Activated naive CD4-positive, alpha-beta T cell treated with anti-CD3 and anti-CD28 coated beads, Interleukin-2, amount 10 ng/mL, durations not matched to agents 7 days and 5 days (primary cell): ENCODE measurements around the gene SGO2.

ENCODE experiments used
- CTCF ChIA-PET: fragments of 350-600 bp; sonication (Branson Sonifier 250); formaldehyde crosslinking; loops from one replicate; lab custom pipeline; 2021; ENCODE audit warnings: antibody characterized with exemption; lab: Charles Lee
- DNase-seq: peaks from one replicate; pipeline ENCODE4 v3.0.0-alpha.2; 2020
- H3K27ac Mint-ChIP-seq: one replicate; pipeline ENCODE4 v1.8.0; 2021; ENCODE audit warnings: mild to moderate bottlenecking, moderate library complexity, mixed read lengths
- H3K27me3 Mint-ChIP-seq: one replicate; pipeline ENCODE4 v1.8.0; 2021; ENCODE audit warnings: mild to moderate bottlenecking, mixed read lengths
- H3K36me3 Mint-ChIP-seq: one replicate; pipeline ENCODE4 v1.8.0; 2021; ENCODE audit warnings: mixed read lengths
- H3K4me1 Mint-ChIP-seq: one replicate; pipeline ENCODE4 v1.8.0; 2021; ENCODE audit warnings: mixed read lengths
- H3K4me3 Mint-ChIP-seq: one replicate; pipeline ENCODE4 v1.8.0; 2021; ENCODE audit warnings: mild to moderate bottlenecking, moderate library complexity, mixed read lengths
- H3K9me3 Mint-ChIP-seq: one replicate; pipeline ENCODE4 v1.8.0; 2021; ENCODE audit warnings: mixed read lengths

Gene SGO2

GRCh38 chr2:200498402-200499162 is 27.4 kb upstream of the SGO2 start:
- Mint-ChIP-seq H3K36me3 (peaks cover 43% of the 10 kb centered on the region), H3K27ac (no peak overlapping the region), H3K9me3 (peaks cover 1% of the 10 kb centered on the region), H3K4me3 (no peak overlapping the region), H3K4me1 (no peaks in the 10 kb centered on the region), H3K27me3 (no peaks in the 10 kb centered on the region)
- DNase-seq = no peak
- CTCF ChIA-PET = interaction anchor here (0.9 to 1.9 kb wide), 2 partner anchors 11 to 15 kb away, joined by 3 to 4 read pairs; partner anchors contain the start of gene KCTD18

- H3K36me3 Mint-ChIP-seq = peaks cover 43% of the 10 kb centered on the region
- H3K4me3 Mint-ChIP-seq = no peak overlapping the region
These were observed 23.8 kb upstream of the SGO2 start for GRCh38 chr2:200502196-200502595.

GRCh38 chr2:200506679-200507078 is 19.3 kb upstream of the SGO2 start:
- no peaks in the 10 kb centered on the region for H3K27me3 Mint-ChIP-seq
- peaks cover 22% of the 10 kb centered on the region for H3K4me1 Mint-ChIP-seq
- H3K4me3 Mint-ChIP-seq = no peak overlapping the region
- no peak for DNase-seq
- H3K36me3 Mint-ChIP-seq = peaks cover 31% of the 10 kb centered on the region
- CTCF ChIA-PET = no interaction called here
- H3K27ac Mint-ChIP-seq = no peak overlapping the region
- peaks cover 1% of the 10 kb centered on the region for H3K9me3 Mint-ChIP-seq

More at GRCh38 chr2:200502196-200502595, 23.8 kb upstream of the SGO2 start:
- CTCF ChIA-PET = interaction anchor here (1.3 kb wide), 1 partner anchor 18 kb away, joined by 7 read pairs; no protein-coding TSS in a partner anchor
- Mint-ChIP-seq H3K27ac (no peak overlapping the region), H3K27me3 (no peaks in the 10 kb centered on the region), H3K9me3 (peaks cover 1% of the 10 kb centered on the region), H3K4me1 (peaks cover 3% of the 10 kb centered on the region)
- DNase-seq = no peak

GRCh38 chr2:200507179-200507578 is 18.8 kb upstream of the SGO2 start:
- Mint-ChIP-seq H3K27me3 (no peaks in the 10 kb centered on the region), H3K36me3 (peaks cover 28% of the 10 kb centered on the region), H3K4me3 (no peak overlapping the region), H3K9me3 (no peaks in the 10 kb centered on the region), H3K27ac (no peak overlapping the region), H3K4me1 (peaks cover 22% of the 10 kb centered on the region)
- CTCF ChIA-PET = no interaction called here
- DNase-seq = no peak

GRCh38 chr2:200509235-200509611 is 16.8 kb upstream of the SGO2 start:
- no peaks in the 10 kb centered on the region for H3K27me3 Mint-ChIP-seq
- H3K36me3 Mint-ChIP-seq = peaks cover 15% of the 10 kb centered on the region
- peak overlapping the region; percentile 90 for H3K27ac Mint-ChIP-seq
- peak overlapping the region; percentile 98 for H3K4me3 Mint-ChIP-seq
- peak; percentile 22 for DNase-seq
- CTCF ChIA-PET = interaction anchor here (0.7 to 2.1 kb wide), 8 partner anchors 11 to 524 kb away, joined by 3 to 9 read pairs (median 4); no protein-coding TSS in a partner anchor
- H3K9me3 Mint-ChIP-seq = no peaks in the 10 kb centered on the region
- peaks cover 22% of the 10 kb centered on the region for H3K4me1 Mint-ChIP-seq

GRCh38 chr2:200509612-200510433 is 16.2 kb upstream of the SGO2 start, which contains the start of gene KCTD18:
Gene KCTD18, minus strand, starts transcription at chr2:200510068. Its CDS starts 3,052 bp downstream, at chr2:200507016.
- DNase-seq = peak; percentile 95
- H3K9me3 Mint-ChIP-seq = no peaks in the 10 kb centered on the region
- H3K27me3 Mint-ChIP-seq = no peaks in the 10 kb centered on the region

GRCh38 chr2:200515155-200515554 is 10.9 kb upstream of the SGO2 start:
- Mint-ChIP-seq H3K36me3 (peaks cover 7% of the 10 kb centered on the region), H3K27me3 (no peaks in the 10 kb centered on the region), H3K27ac (peak overlapping the region; percentile 69), H3K4me3 (no peak overlapping the region), H3K4me1 (peaks cover 6% of the 10 kb centered on the region), H3K9me3 (peaks cover 6% of the 10 kb centered on the region)
- CTCF ChIA-PET = no interaction called here
- no peak for DNase-seq

More at GRCh38 chr2:200509612-200510433, 16.2 kb upstream of the SGO2 start, which contains the start of gene KCTD18:
- Mint-ChIP-seq H3K4me1 (peaks cover 22% of the 10 kb centered on the region), H3K27ac (peak within 1 kb of the TSS; percentile 90), H3K36me3 (peaks cover 13% of the 10 kb centered on the region), H3K4me3 (peak within 1 kb of the TSS; percentile 98)
- CTCF ChIA-PET = interaction anchor here (0.7 to 2.1 kb wide), 9 partner anchors 11 to 525 kb away, joined by 3 to 9 read pairs (median 4); no protein-coding TSS in a partner anchor

- Mint-ChIP-seq H3K4me1 (peaks cover 29% of the 10 kb centered on the region), H3K27ac (no peak overlapping the region), H3K9me3 (no peaks in the 10 kb centered on the region), H3K36me3 (peaks cover 6% of the 10 kb centered on the region), H3K27me3 (peaks cover 4% of the 10 kb centered on the region), H3K4me3 (no peak overlapping the region)
- no peak for DNase-seq
- CTCF ChIA-PET = no interaction called here
These were observed 2.8 kb upstream of the SGO2 start for GRCh38 chr2:200523158-200523557.

GRCh38 chr2:200523604-200524003 is 2.4 kb upstream of the SGO2 start:
- Mint-ChIP-seq H3K4me1 (peaks cover 34% of the 10 kb centered on the region), H3K27me3 (peaks cover 4% of the 10 kb centered on the region), H3K27ac (no peak overlapping the region), H3K9me3 (no peaks in the 10 kb centered on the region), H3K36me3 (peaks cover 10% of the 10 kb centered on the region), H3K4me3 (no peak overlapping the region)
- no peak for DNase-seq
- CTCF ChIA-PET = interaction anchor here (0.9 kb wide), 1 partner anchor 13 kb away, joined by 3 read pairs; the partner anchor contains the start of gene KCTD18

- Mint-ChIP-seq H3K27me3 (peaks cover 4% of the 10 kb centered on the region), H3K4me3 (no peak overlapping the region)
- CTCF ChIA-PET = interaction anchor here (1.0 kb wide), 1 partner anchor 15 kb away, joined by 4 read pairs; the partner anchor contains the start of gene KCTD18
These were observed 941 bp upstream of the SGO2 start for GRCh38 chr2:200525066-200525465.

GRCh38 chr2:200525551-200525881 is 491 bp upstream of the SGO2 start:
- CTCF ChIA-PET = interaction anchor here (1.0 to 2.0 kb wide), 3 partner anchors 15 to 540 kb away, joined by 4 to 8 read pairs (median 6); partner anchors contain the start of gene KCTD18
- peaks cover 41% of the 10 kb centered on the region for H3K4me1 Mint-ChIP-seq
- H3K36me3 Mint-ChIP-seq = peaks cover 16% of the 10 kb centered on the region
- H3K4me3 Mint-ChIP-seq = peak overlapping the region; percentile 90
- no peak for DNase-seq
- peaks cover 4% of the 10 kb centered on the region for H3K27me3 Mint-ChIP-seq
- no peaks in the 10 kb centered on the region for H3K9me3 Mint-ChIP-seq
- peak overlapping the region; percentile 83 for H3K27ac Mint-ChIP-seq

More at GRCh38 chr2:200525066-200525465, 941 bp upstream of the SGO2 start:
- H3K36me3 Mint-ChIP-seq = peaks cover 16% of the 10 kb centered on the region
- H3K4me1 Mint-ChIP-seq = peaks cover 41% of the 10 kb centered on the region
- H3K27ac Mint-ChIP-seq = no peak overlapping the region
- no peaks in the 10 kb centered on the region for H3K9me3 Mint-ChIP-seq
- no peak for DNase-seq

- Mint-ChIP-seq H3K27me3 (peaks cover 2% of the 10 kb centered on the region), H3K4me1 (peaks cover 39% of the 10 kb centered on the region), H3K27ac (no peak overlapping the region), H3K9me3 (no peaks in the 10 kb centered on the region), H3K36me3 (peaks cover 19% of the 10 kb centered on the region), H3K4me3 (peak overlapping the region; percentile 8)
- CTCF ChIA-PET = no interaction called here
- DNase-seq = no peak
These were observed 2.2 kb downstream of the SGO2 start for GRCh38 chr2:200528228-200528627.

GRCh38 chr2:200533754-200534153 is 7.7 kb downstream of the SGO2 start:
- DNase-seq = no peak
- Mint-ChIP-seq H3K36me3 (peaks cover 19% of the 10 kb centered on the region), H3K4me3 (no peak overlapping the region), H3K4me1 (peaks cover 5% of the 10 kb centered on the region), H3K27me3 (no peaks in the 10 kb centered on the region), H3K27ac (no peak overlapping the region), H3K9me3 (no peaks in the 10 kb centered on the region)
- CTCF ChIA-PET = interaction anchor here (1.4 kb wide), 1 partner anchor 45 kb away, joined by 3 read pairs; no protein-coding TSS in a partner anchor

GRCh38 chr2:200534572-200534971 is 8.6 kb downstream of the SGO2 start:
- H3K36me3 Mint-ChIP-seq = peaks cover 18% of the 10 kb centered on the region
- CTCF ChIA-PET = interaction anchor here (0.9 to 1.4 kb wide), 3 partner anchors 36 to 169 kb away, joined by 3 to 4 read pairs (median 3); no protein-coding TSS in a partner anchor
- no peak overlapping the region for H3K4me3 Mint-ChIP-seq

More at GRCh38 chr2:200534572-200534971, 8.6 kb downstream of the SGO2 start:
- no peak overlapping the region for H3K27ac Mint-ChIP-seq
- H3K27me3 Mint-ChIP-seq = no peaks in the 10 kb centered on the region
- H3K9me3 Mint-ChIP-seq = no peaks in the 10 kb centered on the region
- no peak for DNase-seq
- H3K4me1 Mint-ChIP-seq = no peaks in the 10 kb centered on the region
